ENCODE data around the gene GPX7.
"Not testable (repeated sequence)": the region's sequence is repeated elsewhere in the genome, so short reads cannot be mapped to it uniquely, and the experiment has no call there.

GPX7 gene

GRCh38 chr1:52574594-52574993, 27.6 kb upstream of the GPX7 start:
- H3K4me1 Mint-ChIP-seq (ENCODE audit: low read depth), result peaks cover 11% of the 10 kb centered on the region
- H3K36me3 Mint-ChIP-seq, result no peaks in the 10 kb centered on the region
- no peak overlapping the region for H3K27ac Mint-ChIP-seq
- no peaks in the 10 kb centered on the region for H3K27me3 Mint-ChIP-seq
- H3K4me3 Mint-ChIP-seq, result no peak overlapping the region
- H3K9me3 Mint-ChIP-seq (ENCODE audit: low read depth), result no peaks in the 10 kb centered on the region

- Mint-ChIP-seq H3K27ac (no peak overlapping the region), H3K27me3 (no peaks in the 10 kb centered on the region), H3K4me1 (ENCODE audit: low read depth) (peaks cover 9% of the 10 kb centered on the region), H3K36me3 (no peaks in the 10 kb centered on the region), H3K9me3 (ENCODE audit: low read depth) (no peaks in the 10 kb centered on the region), H3K4me3 (no peak overlapping the region)
Measured at GRCh38 chr1:52576074-52576473, 26.1 kb upstream of the GPX7 start.

GRCh38 chr1:52578066-52578465, 24.1 kb upstream of the GPX7 start:
- not testable (repeated sequence) for H3K36me3 Mint-ChIP-seq; H3K27ac Mint-ChIP-seq; H3K4me3 Mint-ChIP-seq; H3K4me1 Mint-ChIP-seq (ENCODE audit: low read depth); H3K27me3 Mint-ChIP-seq; H3K9me3 Mint-ChIP-seq (ENCODE audit: low read depth)

GRCh38 chr1:52579415-52579814, 22.8 kb upstream of the GPX7 start:
- H3K36me3 Mint-ChIP-seq, result peaks cover 2% of the 10 kb centered on the region
- H3K4me1 Mint-ChIP-seq (ENCODE audit: low read depth), result peaks cover 7% of the 10 kb centered on the region
- H3K9me3 Mint-ChIP-seq (ENCODE audit: low read depth), result no peaks in the 10 kb centered on the region
- H3K27ac Mint-ChIP-seq, result no peak overlapping the region
- H3K4me3 Mint-ChIP-seq, result no peak overlapping the region
- no peaks in the 10 kb centered on the region for H3K27me3 Mint-ChIP-seq

GRCh38 chr1:52580283-52580682, 21.9 kb upstream of the GPX7 start:
- H3K27ac Mint-ChIP-seq, result no peak overlapping the region
- peaks cover 5% of the 10 kb centered on the region for H3K4me1 Mint-ChIP-seq (ENCODE audit: low read depth)
- no peaks in the 10 kb centered on the region for H3K9me3 Mint-ChIP-seq (ENCODE audit: low read depth)
- H3K4me3 Mint-ChIP-seq, result no peak overlapping the region
- H3K27me3 Mint-ChIP-seq, result no peaks in the 10 kb centered on the region
- H3K36me3 Mint-ChIP-seq, result peaks cover 3% of the 10 kb centered on the region

GRCh38 chr1:52582116-52582696, 20.0 kb upstream of the GPX7 start:
- Mint-ChIP-seq H3K27ac (no peak overlapping the region), H3K36me3 (peaks cover 3% of the 10 kb centered on the region), H3K27me3 (no peaks in the 10 kb centered on the region), H3K4me3 (no peak overlapping the region), H3K4me1 (ENCODE audit: low read depth) (peaks cover 5% of the 10 kb centered on the region), H3K9me3 (ENCODE audit: low read depth) (no peaks in the 10 kb centered on the region)

- Mint-ChIP-seq H3K27me3 (no peaks in the 10 kb centered on the region), H3K27ac (no peak overlapping the region), H3K4me3 (no peak overlapping the region), H3K4me1 (ENCODE audit: low read depth) (no peaks in the 10 kb centered on the region), H3K36me3 (peaks cover 3% of the 10 kb centered on the region), H3K9me3 (ENCODE audit: low read depth) (no peaks in the 10 kb centered on the region)
Measured at GRCh38 chr1:52585474-52585873, 16.7 kb upstream of the GPX7 start.

GRCh38 chr1:52588027-52588426, 14.1 kb upstream of the GPX7 start:
- Mint-ChIP-seq H3K4me3 (no peak overlapping the region), H3K27me3 (no peaks in the 10 kb centered on the region), H3K4me1 (ENCODE audit: low read depth) (no peaks in the 10 kb centered on the region), H3K36me3 (peaks cover 3% of the 10 kb centered on the region), H3K9me3 (ENCODE audit: low read depth) (no peaks in the 10 kb centered on the region), H3K27ac (no peak overlapping the region)

- no peaks in the 10 kb centered on the region for H3K9me3 Mint-ChIP-seq (ENCODE audit: low read depth)
- peaks cover 3% of the 10 kb centered on the region for H3K36me3 Mint-ChIP-seq
- H3K4me1 Mint-ChIP-seq (ENCODE audit: low read depth), result no peaks in the 10 kb centered on the region
- H3K4me3 Mint-ChIP-seq, result no peak overlapping the region
- no peak overlapping the region for H3K27ac Mint-ChIP-seq
- no peaks in the 10 kb centered on the region for H3K27me3 Mint-ChIP-seq
Measured at GRCh38 chr1:52588535-52588934, 13.6 kb upstream of the GPX7 start.

GRCh38 chr1:52590266-52590665, 11.9 kb upstream of the GPX7 start:
- Mint-ChIP-seq H3K4me3 (no peak overlapping the region), H3K9me3 (ENCODE audit: low read depth) (no peaks in the 10 kb centered on the region), H3K27me3 (no peaks in the 10 kb centered on the region), H3K4me1 (ENCODE audit: low read depth) (no peaks in the 10 kb centered on the region), H3K27ac (no peak overlapping the region), H3K36me3 (no peaks in the 10 kb centered on the region)

GRCh38 chr1:52592637-52593323, 9.4 kb upstream of the GPX7 start:
- Mint-ChIP-seq H3K4me3 (no peak overlapping the region), H3K4me1 (ENCODE audit: low read depth) (no peaks in the 10 kb centered on the region), H3K27ac (no peak overlapping the region), H3K27me3 (no peaks in the 10 kb centered on the region), H3K9me3 (ENCODE audit: low read depth) (no peaks in the 10 kb centered on the region), H3K36me3 (no peaks in the 10 kb centered on the region)

GRCh38 chr1:52593495-52593894, 8.7 kb upstream of the GPX7 start:
- Mint-ChIP-seq H3K36me3 (peaks cover 2% of the 10 kb centered on the region), H3K27me3 (no peaks in the 10 kb centered on the region), H3K4me3 (no peak overlapping the region), H3K27ac (no peak overlapping the region), H3K4me1 (ENCODE audit: low read depth) (no peaks in the 10 kb centered on the region), H3K9me3 (ENCODE audit: low read depth) (no peaks in the 10 kb centered on the region)

GRCh38 chr1:52595061-52595460, 7.1 kb upstream of the GPX7 start:
- H3K27ac Mint-ChIP-seq, result no peak overlapping the region
- H3K4me3 Mint-ChIP-seq, result no peak overlapping the region
- no peaks in the 10 kb centered on the region for H3K27me3 Mint-ChIP-seq
- peaks cover 2% of the 10 kb centered on the region for H3K36me3 Mint-ChIP-seq
- H3K9me3 Mint-ChIP-seq (ENCODE audit: low read depth), result no peaks in the 10 kb centered on the region
- H3K4me1 Mint-ChIP-seq (ENCODE audit: low read depth), result no peaks in the 10 kb centered on the region

GRCh38 chr1:52597912-52598311, 4.3 kb upstream of the GPX7 start:
- no peaks in the 10 kb centered on the region for H3K27me3 Mint-ChIP-seq
- no peak overlapping the region for H3K27ac Mint-ChIP-seq
- H3K4me3 Mint-ChIP-seq, result no peak overlapping the region
- no peaks in the 10 kb centered on the region for H3K9me3 Mint-ChIP-seq (ENCODE audit: low read depth)
- H3K4me1 Mint-ChIP-seq (ENCODE audit: low read depth), result peaks cover 11% of the 10 kb centered on the region
- peaks cover 2% of the 10 kb centered on the region for H3K36me3 Mint-ChIP-seq

- Mint-ChIP-seq H3K4me1 (ENCODE audit: low read depth) (peaks cover 19% of the 10 kb centered on the region), H3K9me3 (ENCODE audit: low read depth) (no peaks in the 10 kb centered on the region), H3K27ac (no peak overlapping the region), H3K27me3 (no peaks in the 10 kb centered on the region), H3K4me3 (no peak overlapping the region), H3K36me3 (peaks cover 2% of the 10 kb centered on the region)
Measured at GRCh38 chr1:52598729-52599128, 3.4 kb upstream of the GPX7 start.

- H3K36me3 Mint-ChIP-seq, result peaks cover 3% of the 10 kb centered on the region
- no peaks in the 10 kb centered on the region for H3K27me3 Mint-ChIP-seq
- no peaks in the 10 kb centered on the region for H3K9me3 Mint-ChIP-seq (ENCODE audit: low read depth)
- no peak overlapping the region for H3K4me3 Mint-ChIP-seq
- H3K4me1 Mint-ChIP-seq (ENCODE audit: low read depth), result peaks cover 25% of the 10 kb centered on the region
- no peak overlapping the region for H3K27ac Mint-ChIP-seq
Measured at GRCh38 chr1:52599236-52599635, 2.9 kb upstream of the GPX7 start.
